ENCODE data around the gene ELK4. TPM values are rescaled to one million over a fixed set of nuclear protein-coding genes. Genes with fewer than 3 reads are reported as not detected.

Gene ELK4
- polyA plus RNA-seq, 1 donor (not counting 4 experiments of a cell fraction or from before 2014, with no cell fraction given): 8.6 TPM

DNA sequence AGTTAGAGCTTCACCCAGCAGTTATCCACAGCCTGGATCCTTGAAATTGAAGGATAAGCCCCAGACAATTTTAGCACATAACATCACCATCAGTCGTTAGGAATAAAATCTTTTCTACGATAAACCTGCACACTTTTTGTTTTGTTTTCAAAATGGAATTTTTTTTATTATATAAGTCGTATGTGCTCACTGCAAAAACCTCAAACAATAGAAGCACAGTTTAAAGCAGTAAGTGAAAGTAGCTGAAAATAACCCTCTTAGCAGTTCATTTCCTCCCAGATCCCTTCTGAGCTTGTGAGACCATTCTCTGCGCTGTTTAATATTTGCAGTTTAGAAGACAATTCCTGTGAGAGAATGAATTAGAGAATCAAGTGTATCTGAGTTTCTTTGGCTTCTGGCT is 38.3 kb downstream of the ELK4 start:
- Histone ChIP-seq H3K27ac (ENCODE audit: control insufficient read depth, insufficient read depth, low read length) (no peak overlapping the region), H3K4me2 (ENCODE audit: control insufficient read depth, extremely low read depth, insufficient read depth, low read depth, low read length) (no peak overlapping the region), H3K9me3 (ENCODE audit: control insufficient read depth, low read depth, low read length) (no peaks in the 10 kb centered on the region), H2AFZ (ENCODE audit: control insufficient read depth, low read length) (no peak overlapping the region), H3K9me1 (ENCODE audit: control insufficient read depth, extremely low read depth, insufficient read depth, low read length) (no peaks in the 10 kb centered on the region), H3K27me3 (ENCODE audit: control insufficient read depth, extremely low read depth, insufficient read depth, low read length) (no peaks in the 10 kb centered on the region), H3K9ac (ENCODE audit: control insufficient read depth, extremely low read depth, insufficient read depth, low read length) (no peak overlapping the region), H3K4me1 (ENCODE audit: control insufficient read depth, extremely low read depth, insufficient read depth, low read length) (peaks cover 22% of the 10 kb centered on the region), H3K36me3 (ENCODE audit: control insufficient read depth in 2 of 2, extremely low read depth in 1 of 2, insufficient read depth in 2 of 2, low read length in 2 of 2) (peaks cover 2 to 5% of the 10 kb centered on the region in 2 experiments), H4K20me1 (ENCODE audit: control insufficient read depth, extremely low read depth, insufficient read depth, low read length) (no peaks in the 10 kb centered on the region), H3K79me2 (ENCODE audit: control insufficient read depth, insufficient read depth, low read length) (no peaks in the 10 kb centered on the region), H3K4me3 (ENCODE audit: control insufficient read depth in 2 of 3, extremely low read depth in 1 of 3, insufficient read depth in 2 of 3, low read depth in 1 of 3, low read length in 3 of 3) (no peak overlapping the region)
- DNase-seq (ENCODE audit: low read depth, low spot score) (no peak), FAIRE-seq (no peak)
- dilution Hi-C loops (cut with MboI; ENCODE audit: extremely low pct_ligation_motif_present, low sequenced_read_pairs): no loop called here
- TF ChIP-seq EZH2 (IDR thresholded peaks at IDR 0.05; ENCODE audit: low read length): no peak
- TF ChIP-seq, protein P1, sequence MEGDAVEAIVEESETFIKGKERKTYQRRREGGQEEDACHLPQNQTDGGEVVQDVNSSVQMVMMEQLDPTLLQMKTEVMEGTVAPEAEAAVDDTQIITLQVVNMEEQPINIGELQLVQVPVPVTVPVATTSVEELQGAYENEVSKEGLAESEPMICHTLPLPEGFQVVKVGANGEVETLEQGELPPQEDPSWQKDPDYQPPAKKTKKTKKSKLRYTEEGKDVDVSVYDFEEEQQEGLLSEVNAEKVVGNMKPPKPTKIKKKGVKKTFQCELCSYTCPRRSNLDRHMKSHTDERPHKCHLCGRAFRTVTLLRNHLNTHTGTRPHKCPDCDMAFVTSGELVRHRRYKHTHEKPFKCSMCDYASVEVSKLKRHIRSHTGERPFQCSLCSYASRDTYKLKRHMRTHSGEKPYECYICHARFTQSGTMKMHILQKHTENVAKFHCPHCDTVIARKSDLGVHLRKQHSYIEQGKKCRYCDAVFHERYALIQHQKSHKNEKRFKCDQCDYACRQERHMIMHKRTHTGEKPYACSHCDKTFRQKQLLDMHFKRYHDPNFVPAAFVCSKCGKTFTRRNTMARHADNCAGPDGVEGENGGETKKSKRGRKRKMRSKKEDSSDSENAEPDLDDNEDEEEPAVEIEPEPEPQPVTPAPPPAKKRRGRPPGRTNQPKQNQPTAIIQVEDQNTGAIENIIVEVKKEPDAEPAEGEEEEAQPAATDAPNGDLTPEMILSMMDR (optimal IDR thresholded peaks at IDR 0.05 in 1 of 3, IDR thresholded peaks at IDR 0.05 in 1 of 3, conservative IDR thresholded peaks at IDR 0.05 in 1 of 3; ENCODE audit: extremely low read depth in 1 of 3, insufficient read depth in 2 of 3, low read length in 3 of 3): no peak

- H3K4me2 ChIP-seq (ENCODE audit: control insufficient read depth, extremely low read depth, insufficient read depth, low read depth, low read length): peak overlapping the region; percentile 53
- no peaks in the 10 kb centered on the region for H3K9me1 ChIP-seq (ENCODE audit: control insufficient read depth, extremely low read depth, insufficient read depth, low read length)
- peak overlapping the region; percentile 34 for H3K27ac ChIP-seq (ENCODE audit: control insufficient read depth, insufficient read depth, low read length)
- no peaks in the 10 kb centered on the region for H3K79me2 ChIP-seq (ENCODE audit: control insufficient read depth, insufficient read depth, low read length)
- H2AFZ ChIP-seq (ENCODE audit: control insufficient read depth, low read length): no peak overlapping the region
- peaks cover 22% of the 10 kb centered on the region for H3K4me1 ChIP-seq (ENCODE audit: control insufficient read depth, extremely low read depth, insufficient read depth, low read length)
- dilution Hi-C loops (cut with MboI; ENCODE audit: extremely low pct_ligation_motif_present, low sequenced_read_pairs): no loop called here
- FAIRE-seq (no peak), DNase-seq (ENCODE audit: low read depth, low spot score) (no peak)
- H3K4me3 ChIP-seq (ENCODE audit: control insufficient read depth in 2 of 3, extremely low read depth in 1 of 3, insufficient read depth in 2 of 3, low read depth in 1 of 3, low read length in 3 of 3): peak overlapping the region in 1 of 3 experiments; percentile 27
- TF ChIP-seq, protein P1 (optimal IDR thresholded peaks at IDR 0.05 in 1 of 3, IDR thresholded peaks at IDR 0.05 in 1 of 3, conservative IDR thresholded peaks at IDR 0.05 in 1 of 3; ENCODE audit: extremely low read depth in 1 of 3, insufficient read depth in 2 of 3, low read length in 3 of 3): no peak
- no peak for TF ChIP-seq EZH2 (IDR thresholded peaks at IDR 0.05; ENCODE audit: low read length)
- H3K27me3 ChIP-seq (ENCODE audit: control insufficient read depth, extremely low read depth, insufficient read depth, low read length): no peaks in the 10 kb centered on the region
- no peaks in the 10 kb centered on the region for H3K9me3 ChIP-seq (ENCODE audit: control insufficient read depth, low read depth, low read length)
- H3K9ac ChIP-seq (ENCODE audit: control insufficient read depth, extremely low read depth, insufficient read depth, low read length): peak overlapping the region; percentile 39
- H3K36me3 ChIP-seq (ENCODE audit: control insufficient read depth in 2 of 2, extremely low read depth in 1 of 2, insufficient read depth in 2 of 2, low read length in 2 of 2): peaks cover 0 to under 1% of the 10 kb centered on the region in 2 experiments
- H4K20me1 ChIP-seq (ENCODE audit: control insufficient read depth, extremely low read depth, insufficient read depth, low read length): no peaks in the 10 kb centered on the region
Observed at GRCh38 chr1:205592443-205593003, 39.3 kb downstream of the ELK4 start.
